Stimulated activated CD4-positive, alpha-beta T cell treated with anti-CD3 and anti-CD28 coated beads, Interleukin-15, amount 100 ng/mL, for 24 hours (primary cell): Measurements from ENCODE around the gene GDF2.

Experiments
- DNase-seq: peaks from one replicate; pipeline ENCODE4 v3.0.0-alpha.2; 2020

GDF2 gene

DNA sequence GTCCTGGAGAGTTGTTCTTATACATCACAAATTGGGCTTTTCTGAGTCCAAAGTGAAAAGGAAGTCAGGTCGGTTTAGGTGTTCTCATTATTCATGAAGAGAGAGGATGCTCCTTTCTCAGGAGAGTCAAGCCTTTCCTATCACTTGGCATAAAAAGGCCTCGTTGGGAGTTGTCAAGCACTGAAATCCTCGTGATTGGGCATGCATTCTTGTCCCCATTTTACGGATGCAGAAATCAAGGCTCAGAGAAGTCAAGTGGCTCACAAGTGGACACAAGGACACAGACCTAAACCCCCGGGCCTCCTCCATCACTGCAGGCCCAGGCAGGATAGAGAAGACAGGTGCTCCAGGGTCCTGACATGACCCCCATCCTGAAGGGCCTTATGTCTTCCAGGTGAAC, 34.5 kb downstream of the GDF2 start:
- no peak for DNase-seq

DNA sequence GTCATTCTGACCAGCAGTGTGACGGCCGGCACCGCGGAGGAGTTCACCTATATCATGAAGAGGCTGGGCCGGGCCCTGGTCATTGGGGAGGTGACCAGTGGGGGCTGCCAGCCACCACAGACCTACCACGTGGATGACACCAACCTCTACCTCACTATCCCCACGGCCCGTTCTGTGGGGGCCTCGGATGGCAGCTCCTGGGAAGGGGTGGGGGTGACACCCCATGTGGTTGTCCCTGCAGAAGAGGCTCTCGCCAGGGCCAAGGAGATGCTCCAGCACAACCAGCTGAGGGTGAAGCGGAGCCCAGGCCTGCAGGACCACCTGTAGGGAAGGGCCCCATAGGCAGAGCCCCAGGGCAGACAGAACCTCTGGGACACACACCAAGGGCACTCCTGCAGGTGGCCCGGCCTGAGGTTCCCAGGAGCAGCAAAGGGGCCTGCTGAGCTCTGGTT, 34.9 kb downstream of the GDF2 start:
- DNase-seq, result no peak

DNA sequence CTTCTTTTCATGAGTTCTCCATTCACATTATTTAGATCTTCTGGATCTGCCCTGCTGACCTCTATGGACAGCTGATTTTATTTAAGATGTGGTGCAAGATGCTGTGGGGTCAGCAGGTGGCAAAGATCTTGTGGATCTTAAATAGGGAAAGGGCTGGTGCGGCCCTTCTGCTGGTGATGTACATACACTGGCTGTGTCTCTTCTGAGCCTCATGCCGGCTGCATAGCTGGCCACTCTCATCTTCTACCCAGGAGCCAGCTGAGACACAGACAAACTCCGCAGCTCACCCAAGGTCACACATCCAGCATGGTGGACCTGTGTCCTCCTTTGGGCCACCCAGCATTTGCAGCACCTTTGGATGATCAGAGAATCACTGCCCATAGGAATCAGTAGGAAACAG, 35.7 kb downstream of the GDF2 start:
- no peak for DNase-seq

DNA sequence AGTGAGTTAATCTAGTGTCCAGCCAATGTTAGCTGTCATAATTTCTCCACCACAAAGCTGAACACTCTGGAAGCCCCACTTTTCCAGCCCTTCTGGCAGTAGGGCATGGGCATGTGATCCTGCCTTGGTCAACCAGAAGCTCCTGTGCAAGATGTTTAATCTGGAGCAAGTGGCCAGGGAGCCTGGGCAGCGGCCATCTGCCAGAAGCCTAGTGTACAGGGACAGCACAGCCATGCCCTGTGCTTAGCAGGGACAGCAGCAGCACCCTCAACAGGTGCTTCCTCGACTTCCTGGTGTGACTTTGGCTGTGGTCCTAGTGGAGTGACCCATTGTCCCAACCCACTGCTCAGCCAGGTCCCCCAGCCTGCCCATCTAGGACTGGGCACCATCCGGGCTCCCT, 36.2 kb downstream of the GDF2 start:
- no peak for DNase-seq

DNA sequence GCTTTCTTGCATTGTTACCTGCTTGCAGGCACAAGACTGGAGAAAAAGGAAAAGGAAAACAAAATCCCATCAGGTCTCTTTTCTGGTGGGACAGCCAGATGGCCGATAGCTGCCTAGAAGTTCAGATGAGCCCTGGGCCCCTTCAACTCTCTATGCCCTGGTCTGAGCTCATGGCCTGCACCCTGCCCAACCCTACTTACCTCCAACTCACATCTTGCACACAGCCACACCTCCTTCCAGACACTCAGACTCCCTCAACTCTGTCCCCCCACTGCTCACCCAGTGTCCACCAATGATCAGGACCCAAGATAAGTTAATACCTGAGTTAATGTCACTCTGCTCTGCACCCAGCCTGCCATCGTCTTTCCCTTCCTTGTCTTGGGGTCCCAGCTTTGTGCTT, 36.8 kb downstream of the GDF2 start:
- no peak for DNase-seq

- no peak for DNase-seq
These were observed 37.6 kb downstream of the GDF2 start for GRCh38 chr10:47359626-47360418.

GRCh38 chr10:47360419-47361040, 38.3 kb downstream of the GDF2 start:
- no peak for DNase-seq

GRCh38 chr10:47361293-47361692, 39.0 kb downstream of the GDF2 start:
- peak; percentile 59 for DNase-seq

- DNase-seq, result no peak
These were observed 39.9 kb downstream of the GDF2 start for GRCh38 chr10:47362199-47362598.

GRCh38 chr10:47363781-47364180, 41.5 kb downstream of the GDF2 start:
- no peak for DNase-seq

- no peak for DNase-seq
These were observed 42.1 kb downstream of the GDF2 start for GRCh38 chr10:47364366-47364765.

DNA sequence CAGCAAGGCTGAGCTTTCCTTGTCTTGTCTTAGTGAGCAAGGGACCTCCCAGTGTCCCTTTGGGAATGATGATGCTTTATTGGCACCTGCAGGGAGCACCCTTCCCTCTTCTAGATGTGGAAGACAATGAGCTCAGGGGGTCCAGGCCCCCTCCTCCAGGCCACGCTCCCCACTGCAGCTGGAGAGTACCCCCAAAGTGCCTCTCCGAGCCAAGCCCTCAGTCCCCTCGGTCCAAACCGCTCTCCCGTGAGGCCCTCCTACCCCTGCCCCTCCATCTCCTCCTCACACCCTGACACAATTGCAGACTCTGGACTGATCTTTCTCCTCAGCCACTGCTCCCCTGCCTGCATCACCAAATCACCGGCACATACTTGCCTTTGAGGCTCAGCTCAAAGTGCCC, 42.7 kb downstream of the GDF2 start:
- no peak for DNase-seq

- no peak for DNase-seq
These were observed 43.4 kb downstream of the GDF2 start for GRCh38 chr10:47365431-47366180.

GRCh38 chr10:47366181-47366631, 44.0 kb downstream of the GDF2 start:
- no peak for DNase-seq

DNA sequence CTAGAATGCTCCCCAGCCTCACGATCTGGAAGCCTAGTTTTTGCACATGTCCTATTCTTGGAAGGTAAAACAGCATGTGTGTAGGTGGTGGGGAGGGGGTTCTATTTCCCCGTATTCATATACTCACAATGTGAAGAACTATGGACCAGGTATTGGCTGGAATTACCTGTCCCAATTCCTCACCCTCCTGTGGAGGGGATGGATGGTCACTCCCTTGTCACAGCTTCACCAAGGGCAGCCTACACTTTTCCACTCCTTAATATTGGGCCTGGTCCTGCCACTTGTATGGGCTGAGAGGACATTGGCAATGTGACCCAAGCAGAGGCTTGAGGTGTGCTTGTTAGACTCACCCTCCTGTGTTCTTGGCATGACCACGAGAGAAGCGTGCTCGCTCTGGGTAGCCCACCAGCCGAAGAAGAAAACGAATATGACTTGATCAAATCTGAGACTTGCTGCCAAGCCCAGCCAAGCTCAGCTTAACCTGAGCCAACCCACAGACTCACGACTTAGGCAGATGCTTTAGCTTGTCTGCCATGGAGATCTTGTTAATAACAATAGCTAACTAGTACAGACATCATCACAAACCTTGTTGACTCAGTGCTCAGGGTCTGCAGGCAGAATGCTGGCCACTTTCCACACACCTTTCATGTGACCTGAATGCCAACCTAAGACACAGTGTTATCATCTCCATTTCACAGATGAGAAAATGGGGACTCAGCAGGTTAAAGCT, 44.6 kb downstream of the GDF2 start:
- no peak for DNase-seq

- DNase-seq, result no peak
These were observed 45.4 kb downstream of the GDF2 start for GRCh38 chr10:47367646-47368045.

DNA sequence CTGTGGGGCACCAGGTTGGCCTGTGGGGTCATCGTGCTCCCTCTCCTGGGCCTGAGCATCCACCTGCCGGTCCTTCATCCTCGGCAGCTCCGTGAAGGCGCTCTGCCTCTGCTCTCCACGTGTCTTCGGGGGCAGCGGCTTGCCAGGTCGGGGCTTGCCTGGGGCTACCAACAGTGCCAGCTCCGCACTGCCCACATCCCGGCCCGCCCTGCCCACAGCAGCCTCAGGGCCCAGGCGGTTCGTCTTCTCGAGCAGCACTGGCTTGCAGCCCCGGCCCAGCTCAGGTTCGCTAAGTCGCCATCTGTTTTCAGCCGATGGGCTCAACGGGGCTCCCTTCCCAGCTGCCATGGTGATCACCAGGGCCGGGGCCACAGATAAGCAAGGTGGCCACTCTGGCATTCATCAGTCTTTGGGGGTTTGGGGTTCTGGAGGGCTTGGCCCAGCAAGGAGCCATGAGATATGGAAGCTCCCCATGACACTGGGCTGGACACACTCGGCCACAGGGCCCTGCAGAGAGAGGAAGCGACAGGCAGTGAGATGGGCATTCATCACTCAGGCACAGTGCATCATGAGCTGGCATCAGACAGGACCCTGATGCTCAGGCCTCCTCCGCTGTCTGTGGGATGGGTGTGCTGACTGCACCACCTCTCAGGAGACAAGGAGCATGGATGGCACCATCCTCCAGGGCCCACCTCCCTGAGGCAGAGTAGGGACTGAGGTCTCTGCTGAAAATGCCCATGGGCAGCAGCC, 46.4 kb downstream of the GDF2 start:
- DNase-seq, result no peak

DNA sequence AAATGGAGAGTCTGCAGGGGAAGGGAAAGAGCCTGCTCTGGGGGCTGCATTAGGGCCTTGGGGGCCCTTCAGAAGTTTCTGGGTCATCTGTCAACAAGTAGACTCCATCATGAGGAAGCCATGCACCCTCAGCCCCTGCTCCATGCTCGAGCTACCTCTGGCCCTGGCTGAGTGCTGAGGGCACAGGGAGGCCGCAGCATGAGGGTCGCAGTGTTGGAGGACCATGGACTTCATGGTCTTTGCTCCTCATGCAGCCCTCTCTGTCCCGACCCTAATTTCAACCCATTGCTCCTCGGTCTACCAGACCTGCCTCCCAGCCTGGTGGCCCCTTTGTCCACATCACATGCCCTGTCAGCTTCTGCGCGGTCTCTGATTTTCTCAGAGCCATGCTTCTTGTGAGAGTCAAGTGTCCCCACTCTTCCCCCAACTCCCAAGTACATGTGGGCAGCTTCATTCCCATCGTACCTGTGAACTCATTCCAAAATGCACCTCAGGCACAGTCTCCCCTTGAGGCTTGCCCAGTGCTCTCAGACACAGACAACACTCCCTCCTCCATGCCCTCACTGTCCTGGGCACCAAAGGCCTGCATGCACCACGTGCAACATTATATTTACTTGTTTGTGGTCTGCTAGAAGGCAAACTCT, 47.1 kb downstream of the GDF2 start:
- no peak for DNase-seq

DNA sequence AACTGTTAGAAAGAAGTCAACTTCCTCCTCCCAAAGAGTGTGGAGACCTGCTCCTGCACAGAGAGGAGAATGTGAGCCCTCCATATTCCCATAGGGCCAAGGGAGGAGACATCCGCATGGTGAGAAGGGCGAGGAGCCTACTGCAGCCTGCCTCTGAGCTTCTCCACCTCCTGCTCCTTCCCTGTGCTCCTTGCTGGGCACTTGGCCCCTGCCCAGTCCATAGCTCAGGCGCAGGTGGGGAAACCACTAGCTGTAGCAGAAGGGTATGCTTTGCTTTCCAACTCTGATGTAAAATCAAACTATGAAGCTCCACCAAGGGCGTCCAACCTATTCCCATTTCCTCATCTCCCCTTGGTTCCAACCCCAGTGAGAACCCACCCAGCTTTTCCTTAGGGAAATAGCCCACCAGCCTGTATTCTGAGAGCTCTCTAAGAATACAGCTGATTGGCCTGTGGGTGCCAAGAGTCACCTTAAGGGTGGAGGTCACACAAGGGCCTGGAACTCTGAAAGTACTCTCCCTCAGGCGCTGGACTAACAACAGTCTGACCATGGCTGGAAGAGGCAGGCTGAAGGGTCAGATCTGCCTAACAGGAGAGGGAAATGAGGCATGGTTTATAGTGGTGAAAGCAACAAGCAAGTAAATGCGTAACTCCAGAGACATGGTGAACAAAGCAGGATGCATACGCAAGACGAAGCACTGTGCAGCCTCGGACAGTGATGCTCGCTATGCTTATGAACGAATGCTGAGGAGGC, 47.9 kb downstream of the GDF2 start:
- no peak for DNase-seq

DNA sequence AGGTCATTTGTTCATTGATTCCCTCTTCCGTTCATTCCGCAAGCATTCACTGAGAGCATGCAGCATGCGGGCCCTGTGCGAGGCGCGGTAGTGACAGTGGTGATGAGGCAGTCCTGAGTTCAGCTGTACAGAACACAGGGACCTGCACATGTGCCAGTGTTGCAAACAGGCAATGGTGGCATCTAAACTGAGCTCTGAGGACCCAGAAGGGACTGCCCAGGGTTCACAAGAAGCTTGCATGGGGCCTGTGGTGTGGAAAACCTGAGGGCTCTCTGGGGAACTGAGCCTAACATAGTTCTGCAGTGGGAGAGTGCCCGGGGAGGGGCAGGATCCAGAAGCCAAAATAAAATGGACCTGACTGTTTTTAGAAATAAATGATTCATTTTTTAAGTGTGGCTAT, 48.6 kb downstream of the GDF2 start:
- DNase-seq, result no peak
